Mucosa of descending colon (tissue), 3 donors: ENCODE results near the gene TARBP1. TPM values are rescaled to one million over a fixed set of nuclear protein-coding genes. Genes with fewer than 3 reads are reported as not detected.

ENCODE experiments used
- ATAC-seq: fragments of 200-7000 bp; cut with Tn5 transposase; one replicate; pipeline ENCODE4 v1.9.1; 2020; ENCODE audit warnings: mild to moderate bottlenecking, moderate library complexity
- DNase-seq, 3 donors: peaks; one replicate each; pipeline ENCODE4 v3.0.0-alpha.2; 2020
- H3K36me3 ChIP-seq: fragments of 200-600 bp; one replicate; pipeline ENCODE4 v1.8.0; 2021; ENCODE audit warnings: low read depth, mild to moderate bottlenecking
- H3K4me1 ChIP-seq: fragments of 200-600 bp; one replicate; pipeline ENCODE4 v1.8.0; 2021; ENCODE audit warnings: low read depth, mild to moderate bottlenecking
- H3K4me3 ChIP-seq: fragments of 200-600 bp; one replicate; pipeline ENCODE4 v1.8.0; 2021; ENCODE audit warnings: mild to moderate bottlenecking
- H3K9me3 ChIP-seq: fragments of 200-600 bp; one replicate; pipeline ENCODE4 v1.8.0; 2021; ENCODE audit warnings: mild to moderate bottlenecking
- intact Hi-C, 2 donors: fragments of 100-400 bp; cut with DNase I in 1 of 2; cut with micrococcal nuclease in 1 of 2; formaldehyde crosslinking; loops; one replicate each; pipeline versions ENCODE4 v1.11.0 to v1.11.1; 2022; cut with DNase I, micrococcal nuclease
- total RNA-seq, 3 donors: library from RNA; stranded (reverse); fragmentation: NEBNext Ultra II Directional in 2 of 3; extraction: Animal tissue kit (Norgen Biotek cat#: 25700) in 2 of 3; gene quantifications; one replicate each; pipeline versions ENCODE4 v1.2.1 to v1.2.4, GENCODE V29; 2021 to 2023
- TF ChIP-seq, protein P1 (sequence below): fragments of 200-600 bp; IDR thresholded peaks from one replicate; pipeline ENCODE4 v1.8.0; 2022; ENCODE audit warnings: antibody characterized with exemption, mild to moderate bottlenecking
- donor health status: DM: no; HTN: no; CAD: no; lungs with moderate emphysema.
- donor health status: DM: no; HTN: no; CAD: no.
- donor health status: DM: no; HTN: yes; CAD: no.

The TARBP1 gene
- total RNA-seq, 3 donors from 2014 or later = 16.2 to 29.5 (median 23.5) TPM

DNA sequence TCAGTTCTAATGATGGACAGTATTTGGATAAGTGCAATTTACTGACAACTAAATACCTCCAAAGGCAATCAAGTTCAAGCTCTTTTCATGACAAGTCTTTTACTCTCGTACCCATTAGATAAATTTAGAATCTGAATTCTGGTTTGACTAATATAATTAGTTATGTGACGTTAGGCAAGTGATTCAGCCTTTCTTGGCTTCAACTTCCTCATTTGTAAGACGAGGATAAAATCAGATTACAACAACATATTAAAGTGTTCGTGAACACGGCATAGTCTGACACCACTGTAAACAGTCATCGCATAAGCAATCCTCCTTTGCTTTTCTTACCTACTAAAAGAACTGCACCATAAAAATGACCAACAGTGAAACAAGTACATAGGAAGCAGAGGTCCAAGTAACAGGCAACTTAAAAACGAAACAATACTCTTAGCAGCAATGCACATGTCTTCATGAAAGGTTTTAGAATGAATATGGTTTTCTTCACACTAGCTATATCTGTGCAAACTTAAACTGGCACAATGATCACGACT lies 80.1 kb downstream of the TARBP1 start:
- H3K4me1 ChIP-seq = no peaks in the 10 kb centered on the region
- TF ChIP-seq, protein P1, sequence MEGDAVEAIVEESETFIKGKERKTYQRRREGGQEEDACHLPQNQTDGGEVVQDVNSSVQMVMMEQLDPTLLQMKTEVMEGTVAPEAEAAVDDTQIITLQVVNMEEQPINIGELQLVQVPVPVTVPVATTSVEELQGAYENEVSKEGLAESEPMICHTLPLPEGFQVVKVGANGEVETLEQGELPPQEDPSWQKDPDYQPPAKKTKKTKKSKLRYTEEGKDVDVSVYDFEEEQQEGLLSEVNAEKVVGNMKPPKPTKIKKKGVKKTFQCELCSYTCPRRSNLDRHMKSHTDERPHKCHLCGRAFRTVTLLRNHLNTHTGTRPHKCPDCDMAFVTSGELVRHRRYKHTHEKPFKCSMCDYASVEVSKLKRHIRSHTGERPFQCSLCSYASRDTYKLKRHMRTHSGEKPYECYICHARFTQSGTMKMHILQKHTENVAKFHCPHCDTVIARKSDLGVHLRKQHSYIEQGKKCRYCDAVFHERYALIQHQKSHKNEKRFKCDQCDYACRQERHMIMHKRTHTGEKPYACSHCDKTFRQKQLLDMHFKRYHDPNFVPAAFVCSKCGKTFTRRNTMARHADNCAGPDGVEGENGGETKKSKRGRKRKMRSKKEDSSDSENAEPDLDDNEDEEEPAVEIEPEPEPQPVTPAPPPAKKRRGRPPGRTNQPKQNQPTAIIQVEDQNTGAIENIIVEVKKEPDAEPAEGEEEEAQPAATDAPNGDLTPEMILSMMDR = no peak
- H3K4me3 ChIP-seq = no peak overlapping the region
- DNase-seq (no peak), ATAC-seq (peak; percentile 36)
- intact Hi-C loops = no loop called here
- H3K36me3 ChIP-seq = no peaks in the 10 kb centered on the region
- no peaks in the 10 kb centered on the region for H3K9me3 ChIP-seq

DNA sequence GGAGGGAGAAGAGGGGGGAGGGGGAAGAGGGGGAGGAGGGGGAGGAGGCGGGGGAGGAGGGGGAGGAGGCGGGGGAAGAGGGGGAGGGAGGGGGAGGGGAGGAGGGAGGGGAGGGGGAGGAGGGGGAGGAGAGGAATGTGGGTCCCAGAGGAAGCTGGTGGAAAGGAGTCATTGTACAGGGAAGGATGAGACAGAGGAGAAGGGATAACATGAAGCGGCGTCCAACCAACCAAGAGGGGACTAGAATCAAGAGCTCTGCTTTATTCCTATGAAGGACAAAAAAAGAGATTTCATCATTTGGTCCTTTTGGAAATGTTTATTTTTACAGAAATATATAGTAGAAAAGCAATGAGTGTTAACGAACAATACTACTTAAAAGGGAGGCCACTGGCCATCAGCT lies 81.2 kb downstream of the TARBP1 start:
- intact Hi-C loops = no loop called here
- H3K9me3 ChIP-seq = no peaks in the 10 kb centered on the region
- no peak overlapping the region for H3K4me3 ChIP-seq
- H3K36me3 ChIP-seq = no peaks in the 10 kb centered on the region
- DNase-seq (no peak), ATAC-seq (no peak)
- H3K4me1 ChIP-seq = no peaks in the 10 kb centered on the region
- TF ChIP-seq, protein P1 = no peak

DNA sequence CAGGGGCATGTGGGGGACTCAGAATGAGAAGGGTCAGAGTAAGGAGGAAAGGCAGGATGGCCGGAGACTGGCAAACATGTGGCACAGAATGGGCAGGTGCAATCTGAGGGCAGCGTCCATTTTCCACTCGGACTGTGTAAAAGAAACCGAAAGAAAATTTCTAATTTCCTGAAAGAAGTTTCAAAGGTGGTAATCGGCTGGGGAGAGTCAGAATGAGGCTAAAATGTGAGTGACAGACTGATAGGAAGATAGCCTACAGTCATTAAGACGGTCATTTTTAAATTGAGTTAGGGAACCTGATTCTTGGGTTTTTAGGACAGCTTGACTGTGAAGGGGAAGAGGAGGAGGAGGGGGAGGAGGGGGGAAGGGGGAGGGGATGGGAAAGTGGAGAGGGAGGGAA lies 82.1 kb downstream of the TARBP1 start:
- intact Hi-C loops = no loop called here
- TF ChIP-seq, protein P1 = no peak
- ATAC-seq (no peak), DNase-seq (no peak)
- no peaks in the 10 kb centered on the region for H3K9me3 ChIP-seq
- H3K36me3 ChIP-seq = no peaks in the 10 kb centered on the region
- H3K4me1 ChIP-seq = no peaks in the 10 kb centered on the region
- no peak overlapping the region for H3K4me3 ChIP-seq

DNA sequence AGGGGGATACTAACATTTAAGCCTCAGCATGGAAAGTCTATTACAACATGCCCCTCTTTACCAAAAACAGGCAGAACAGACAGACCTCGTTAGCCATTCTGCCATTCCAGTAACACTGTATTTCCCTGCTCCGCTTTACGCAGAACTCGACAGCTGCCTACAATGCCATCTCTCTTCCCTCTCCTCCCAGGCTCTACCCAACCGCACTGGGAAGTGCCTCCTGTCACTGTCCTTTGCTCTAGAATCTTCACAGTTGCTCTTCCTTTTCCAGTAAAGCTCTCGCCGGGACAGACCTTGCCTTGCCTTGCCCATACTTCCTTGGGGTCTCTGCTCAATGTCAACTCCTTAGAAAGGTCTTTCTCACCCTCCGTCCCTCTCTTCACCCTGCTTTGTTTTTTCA lies 82.9 kb downstream of the TARBP1 start:
- no peak for ATAC-seq
- no peaks in the 10 kb centered on the region for H3K4me1 ChIP-seq
- intact Hi-C loops = no loop called here
- no peaks in the 10 kb centered on the region for H3K36me3 ChIP-seq
- no peak for DNase-seq
- H3K9me3 ChIP-seq = no peaks in the 10 kb centered on the region
- no peak overlapping the region for H3K4me3 ChIP-seq
- TF ChIP-seq, protein P1 = no peak

DNA sequence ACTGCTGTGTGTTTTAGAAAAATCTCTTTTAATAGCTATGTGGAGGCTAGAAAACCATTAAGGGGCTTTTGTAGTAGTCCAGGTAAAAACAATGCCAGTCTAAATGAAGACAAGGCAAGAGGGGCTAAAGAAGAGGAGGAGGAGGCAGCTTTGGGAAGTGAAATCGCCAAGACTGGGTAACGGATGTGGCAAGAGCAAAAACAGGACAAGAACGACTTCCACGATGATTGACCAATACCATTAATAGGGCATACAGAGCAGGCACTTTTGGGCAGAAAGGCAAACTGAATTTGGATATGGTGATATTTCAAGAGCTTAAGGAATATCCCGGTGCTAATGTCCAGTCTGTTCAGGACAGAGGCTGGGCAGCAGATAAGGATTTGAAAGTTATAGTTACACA lies 83.7 kb downstream of the TARBP1 start:
- H3K4me3 ChIP-seq = no peak overlapping the region
- intact Hi-C loops = no loop called here
- no peaks in the 10 kb centered on the region for H3K36me3 ChIP-seq
- H3K9me3 ChIP-seq = no peaks in the 10 kb centered on the region
- no peak for ATAC-seq
- no peak for DNase-seq
- H3K4me1 ChIP-seq = no peaks in the 10 kb centered on the region
- TF ChIP-seq, protein P1 = no peak

DNA sequence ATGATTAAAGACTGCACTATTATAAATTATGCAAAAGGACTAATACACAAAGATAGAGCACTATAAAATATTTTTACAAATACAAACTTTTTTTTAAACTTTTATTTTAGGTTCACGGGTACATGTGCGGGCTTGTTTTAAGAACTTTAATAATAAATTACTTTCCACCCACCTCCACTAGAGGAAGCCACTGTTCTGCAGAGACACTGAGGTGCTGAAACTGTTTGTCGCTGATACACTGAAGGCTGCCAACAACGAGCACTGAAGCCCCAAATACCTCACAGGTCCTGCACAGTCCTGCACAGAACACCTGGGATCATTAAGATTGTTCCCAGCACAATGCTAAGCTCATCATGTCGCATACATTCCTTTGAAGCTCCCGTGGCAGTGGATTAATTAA lies 85.8 kb downstream of the TARBP1 start:
- Histone ChIP-seq H3K4me3 (no peak overlapping the region), H3K4me1 (no peaks in the 10 kb centered on the region), H3K36me3 (no peaks in the 10 kb centered on the region), H3K9me3 (no peaks in the 10 kb centered on the region)
- ATAC-seq (no peak), DNase-seq (no peak)
- intact Hi-C loops = no loop called here
- TF ChIP-seq, protein P1 = no peak
